HepG2 (cell line): ENCODE measurements around the gene ATP7B. TPM values are rescaled to one million over a fixed set of nuclear protein-coding genes. Genes with fewer than 3 reads are reported as not detected.

Experiments used
- ATM ChIP-seq: fragments of 450-650 bp; IDR thresholded peaks from 2 replicates; pipeline ENCODE4 v1.7.1; 2017; ENCODE audit warnings: mild to moderate bottlenecking, borderline replicate concordance
- CCDC6 ChIP-seq: sonication (generic); formaldehyde crosslinking; IDR thresholded peaks from 2 replicates; pipeline ENCODE4 v1.8.1; 2022; ENCODE audit warnings: mild to moderate bottlenecking, missing genetic modification reagents, moderate library complexity
- FOXJ3 ChIP-seq: sonication (generic); formaldehyde crosslinking; IDR thresholded peaks from 2 replicates; pipeline ENCODE4 v1.4.0; 2020; ENCODE audit warnings: missing genetic modification reagents, mild to moderate bottlenecking, borderline replicate concordance
- GATAD2A ChIP-seq: IDR thresholded peaks from 2 replicates; pipeline ENCODE4 v1.6.1; 2016
- HIVEP1 ChIP-seq: sonication (generic); formaldehyde crosslinking; IDR thresholded peaks from 2 replicates; pipeline ENCODE4 v1.4.0; 2020; ENCODE audit warnings: mild to moderate bottlenecking, missing genetic modification reagents
- KAT8 ChIP-seq: IDR thresholded peaks from 2 replicates; pipeline ENCODE4 v1.6.1; 2016; ENCODE audit warnings: missing genetic modification reagents, missing compliant biosample characterization
- KDM6A ChIP-seq: IDR thresholded peaks from 2 replicates; pipeline ENCODE4 v1.6.1; 2016; ENCODE audit warnings: low read depth
- NFKBIZ ChIP-seq: IDR thresholded peaks from 2 replicates; pipeline ENCODE4 v1.6.1; 2018; ENCODE audit warnings: missing genetic modification reagents, missing compliant biosample characterization
- PHF21A ChIP-seq: sonication (generic); formaldehyde crosslinking; IDR thresholded peaks from 2 replicates; pipeline ENCODE4 v1.5.0; 2020; ENCODE audit warnings: mild to moderate bottlenecking, missing genetic modification reagents
- POLR2A ChIP-seq, 2 experiments: IDR thresholded peaks; 2 replicates each; pipeline ENCODE4 v1.6.1; 2011; ENCODE audit warnings: low read depth in 2 of 2, low read length in 2 of 2, mild to moderate bottlenecking in 1 of 2, moderate library complexity in 1 of 2; ENCODE audit not compliant: insufficient read depth in 1 of 2
- POLR2G ChIP-seq: fragments of 200-400 bp; formaldehyde crosslinking; IDR thresholded peaks from 2 replicates; pipeline ENCODE4 v1.6.1; 2018; ENCODE audit warnings: mild to moderate bottlenecking, low read depth, low read length, moderate library complexity
- RARG ChIP-seq: sonication (generic); formaldehyde crosslinking; IDR thresholded peaks from 2 replicates; pipeline ENCODE4 v1.4.0; 2020; ENCODE audit warnings: low read depth, mild to moderate bottlenecking, missing genetic modification reagents
- SIX4 ChIP-seq: sonication (generic); formaldehyde crosslinking; IDR thresholded peaks from 2 replicates; pipeline ENCODE4 v1.4.0; 2020; ENCODE audit warnings: missing genetic modification reagents
- SOX13 ChIP-seq, 3 experiments: fragments of 450-650 bp in 1 of 3; sonication (generic) in 1 of 3; formaldehyde crosslinking in 1 of 3; IDR thresholded peaks in 2 of 3; conservative IDR thresholded peaks in 1 of 3; 2 replicates each; pipeline versions ENCODE4 v1.5.0 to v1.6.1; 2016 to 2020; ENCODE audit warnings: antibody characterized with exemption in 1 of 3, mild to moderate bottlenecking in 1 of 3, missing compliant biosample characterization in 1 of 3, missing genetic modification reagents in 1 of 3, moderate library complexity in 1 of 3
- SOX5 ChIP-seq: IDR thresholded peaks from 2 replicates; pipeline ENCODE4 v1.6.1; 2016; ENCODE audit warnings: borderline replicate concordance
- SP140L ChIP-seq: sonication (generic); formaldehyde crosslinking; IDR thresholded peaks from 2 replicates; pipeline ENCODE4 v1.4.0; 2020; ENCODE audit warnings: missing genetic modification reagents, borderline replicate concordance
- STAG1 ChIP-seq: sonication (generic); formaldehyde crosslinking; IDR thresholded peaks from 2 replicates; pipeline ENCODE4 v1.4.0; 2020; ENCODE audit warnings: missing genetic modification reagents
- TEAD2 ChIP-seq: sonication (generic); formaldehyde crosslinking; IDR thresholded peaks from 2 replicates; pipeline ENCODE4 v1.9.0; 2021; ENCODE audit warnings: missing genetic modification reagents
- ZNF263 ChIP-seq: sonication (generic); formaldehyde crosslinking; IDR thresholded peaks from 2 replicates; pipeline ENCODE4 v1.4.0; 2020; ENCODE audit warnings: missing genetic modification reagents
- ZNF343 ChIP-seq: sonication (generic); formaldehyde crosslinking; IDR thresholded peaks from 2 replicates; pipeline ENCODE4 v1.4.0; 2020; ENCODE audit warnings: mild to moderate bottlenecking, missing genetic modification reagents
- polyA plus RNA-seq, 8 experiments: library from polyadenylated mRNA; depleted of rRNA in 3 of 8; stranded (reverse) in 7 of 8; unstranded in 1 of 8; fragments of >200 nt; fragmentation: Illumina TruSeq in 4 of 8; extraction: Trizol in 4 of 8; gene quantifications; 2 replicates each; pipeline versions ENCODE4 v1.2.1 to v1.2.3, GENCODE V29; 2011 to 2016; ENCODE audit warnings: low read depth in 4 of 8, missing spikeins in 1 of 8, mixed read lengths in 1 of 8; ENCODE audit not compliant: insufficient read depth in 1 of 8
- total RNA-seq, 5 experiments: library from RNA; depleted of rRNA; stranded (reverse); fragments of >200 nt; fragmentation: Illumina TruSeq; extraction: Trizol; gene quantifications; 2 replicates each; pipeline ENCODE4 v1.2.3, GENCODE V29; 2016; ENCODE audit warnings: low read depth in 1 of 5
- TF ChIP-seq, protein P1 (sequence below): sonication (generic); formaldehyde crosslinking; IDR thresholded peaks from 2 replicates; pipeline ENCODE4 v1.4.0; 2020; ENCODE audit warnings: mild to moderate bottlenecking, missing genetic modification reagents, borderline replicate concordance
- TF ChIP-seq, protein P2 (sequence below): sonication (generic); formaldehyde crosslinking; IDR thresholded peaks from 2 replicates; pipeline ENCODE4 v1.4.0; 2020; ENCODE audit warnings: missing genetic modification reagents, borderline replicate concordance
- TF ChIP-seq, protein P3 (sequence below): IDR thresholded peaks from 2 replicates; pipeline ENCODE4 v1.6.1; 2016

The ATP7B gene
- total and polyA plus RNA-seq, 2 of the 13 experiments (the other 11 are each of a cell fraction or from before 2014, with no cell fraction given) = 31.8 to 57.4 TPM

DNA sequence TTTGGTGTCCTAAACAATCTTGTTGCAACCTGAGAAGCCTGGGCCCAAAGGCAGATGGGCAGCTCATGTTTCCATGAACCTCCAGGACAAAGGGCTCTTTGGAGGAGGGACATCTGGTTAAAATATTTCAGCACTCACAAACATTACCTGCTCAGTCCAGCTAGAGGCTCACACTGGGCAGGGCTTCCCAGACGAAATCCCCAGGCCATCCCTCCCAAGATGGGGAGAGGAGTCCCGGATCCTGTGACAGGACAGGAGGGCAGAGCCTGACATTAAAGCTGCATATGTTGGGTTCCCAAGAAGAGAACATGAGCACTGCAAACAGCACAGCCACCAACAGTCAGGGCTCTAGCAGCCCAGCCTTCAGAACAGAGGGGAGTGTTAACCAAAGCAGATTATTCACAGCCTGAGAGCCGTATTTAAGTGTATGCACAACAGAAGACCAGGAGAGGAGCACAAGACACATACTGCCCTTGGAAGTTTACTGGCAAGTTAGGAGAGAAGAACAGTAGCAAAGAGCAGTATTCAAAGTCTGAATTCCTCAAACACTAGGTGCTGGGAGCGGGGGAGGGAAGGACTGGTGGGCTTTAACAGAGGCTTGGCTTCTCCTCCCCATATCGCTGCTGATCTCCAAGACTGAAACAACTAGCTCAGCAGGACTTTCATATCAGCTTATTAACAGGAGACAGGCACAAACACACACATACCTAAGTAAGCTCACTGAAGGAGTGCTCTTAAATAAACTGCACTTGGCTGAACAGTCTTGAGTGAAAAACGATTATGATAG lies 12.3 kb downstream of the ATP7B start (continued):
- TF ChIP-seq, protein P1, sequence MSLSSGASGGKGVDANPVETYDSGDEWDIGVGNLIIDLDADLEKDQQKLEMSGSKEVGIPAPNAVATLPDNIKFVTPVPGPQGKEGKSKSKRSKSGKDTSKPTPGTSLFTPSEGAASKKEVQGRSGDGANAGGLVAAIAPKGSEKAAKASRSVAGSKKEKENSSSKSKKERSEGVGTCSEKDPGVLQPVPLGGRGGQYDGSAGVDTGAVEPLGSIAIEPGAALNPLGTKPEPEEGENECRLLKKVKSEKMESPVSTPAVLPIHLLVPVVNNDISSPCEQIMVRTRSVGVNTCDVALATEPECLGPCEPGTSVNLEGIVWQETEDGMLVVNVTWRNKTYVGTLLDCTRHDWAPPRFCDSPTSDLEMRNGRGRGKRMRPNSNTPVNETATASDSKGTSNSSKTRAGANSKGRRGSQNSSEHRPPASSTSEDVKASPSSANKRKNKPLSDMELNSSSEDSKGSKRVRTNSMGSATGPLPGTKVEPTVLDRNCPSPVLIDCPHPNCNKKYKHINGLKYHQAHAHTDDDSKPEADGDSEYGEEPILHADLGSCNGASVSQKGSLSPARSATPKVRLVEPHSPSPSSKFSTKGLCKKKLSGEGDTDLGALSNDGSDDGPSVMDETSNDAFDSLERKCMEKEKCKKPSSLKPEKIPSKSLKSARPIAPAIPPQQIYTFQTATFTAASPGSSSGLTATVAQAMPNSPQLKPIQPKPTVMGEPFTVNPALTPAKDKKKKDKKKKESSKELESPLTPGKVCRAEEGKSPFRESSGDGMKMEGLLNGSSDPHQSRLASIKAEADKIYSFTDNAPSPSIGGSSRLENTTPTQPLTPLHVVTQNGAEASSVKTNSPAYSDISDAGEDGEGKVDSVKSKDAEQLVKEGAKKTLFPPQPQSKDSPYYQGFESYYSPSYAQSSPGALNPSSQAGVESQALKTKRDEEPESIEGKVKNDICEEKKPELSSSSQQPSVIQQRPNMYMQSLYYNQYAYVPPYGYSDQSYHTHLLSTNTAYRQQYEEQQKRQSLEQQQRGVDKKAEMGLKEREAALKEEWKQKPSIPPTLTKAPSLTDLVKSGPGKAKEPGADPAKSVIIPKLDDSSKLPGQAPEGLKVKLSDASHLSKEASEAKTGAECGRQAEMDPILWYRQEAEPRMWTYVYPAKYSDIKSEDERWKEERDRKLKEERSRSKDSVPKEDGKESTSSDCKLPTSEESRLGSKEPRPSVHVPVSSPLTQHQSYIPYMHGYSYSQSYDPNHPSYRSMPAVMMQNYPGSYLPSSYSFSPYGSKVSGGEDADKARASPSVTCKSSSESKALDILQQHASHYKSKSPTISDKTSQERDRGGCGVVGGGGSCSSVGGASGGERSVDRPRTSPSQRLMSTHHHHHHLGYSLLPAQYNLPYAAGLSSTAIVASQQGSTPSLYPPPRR = 0 out of 2 replicates have a peak, but pooled peaks have one; percentile 6
- TF ChIP-seq ZNF343 (0 out of 2 replicates have a peak, but pooled peaks have one; percentile 26), ZNF263 (CRISPR knock-in tag) (peak; percentile 73), POLR2G (peak; percentile 50), SP140L (CRISPR knock-in tag) (no peak), SOX13 (IDR thresholded peaks at IDR 0.05) (no peak), SOX13 (CRISPR knock-in tag; conservative IDR thresholded peaks at IDR 0.05 in 1 of 2, IDR thresholded peaks at IDR 0.05 in 1 of 2) (peak in 1 of 2 experiments; percentile 53; a peak in 2 of 4 replicates), ATM (no peak), SOX5 (CRISPR knock-in tag) (peak; percentile 44; the same call in 1 of the 2 replicates), SIX4 (CRISPR knock-in tag) (peak; percentile 96), FOXJ3 (CRISPR knock-in tag) (no peak), NFKBIZ (CRISPR knock-in tag) (peak; percentile 43; the same call in 1 of the 2 replicates), CCDC6 (CRISPR knock-in tag) (peak; percentile 62; the same call in 1 of the 2 replicates), TEAD2 (CRISPR knock-in tag) (no peak), PHF21A (CRISPR knock-in tag) (peak; percentile 67), KDM6A (CRISPR knock-in tag) (0 out of 2 replicates have a peak, but pooled peaks have one; percentile 9), HIVEP1 (0 out of 2 replicates have a peak, but pooled peaks have one; percentile 31), KAT8 (CRISPR knock-in tag) (no peak), POLR2A (IDR thresholded peaks at IDR 0.05; ENCODE audit: insufficient read depth in 1 of 2, low read depth in 2 of 2, low read length in 2 of 2) (peak; percentile 59 to 72), RARG (CRISPR knock-in tag) (no peak), STAG1 (CRISPR knock-in tag) (no peak), GATAD2A (CRISPR knock-in tag) (peak; percentile 39; the same call in 1 of the 2 replicates)
- TF ChIP-seq, protein P2, sequence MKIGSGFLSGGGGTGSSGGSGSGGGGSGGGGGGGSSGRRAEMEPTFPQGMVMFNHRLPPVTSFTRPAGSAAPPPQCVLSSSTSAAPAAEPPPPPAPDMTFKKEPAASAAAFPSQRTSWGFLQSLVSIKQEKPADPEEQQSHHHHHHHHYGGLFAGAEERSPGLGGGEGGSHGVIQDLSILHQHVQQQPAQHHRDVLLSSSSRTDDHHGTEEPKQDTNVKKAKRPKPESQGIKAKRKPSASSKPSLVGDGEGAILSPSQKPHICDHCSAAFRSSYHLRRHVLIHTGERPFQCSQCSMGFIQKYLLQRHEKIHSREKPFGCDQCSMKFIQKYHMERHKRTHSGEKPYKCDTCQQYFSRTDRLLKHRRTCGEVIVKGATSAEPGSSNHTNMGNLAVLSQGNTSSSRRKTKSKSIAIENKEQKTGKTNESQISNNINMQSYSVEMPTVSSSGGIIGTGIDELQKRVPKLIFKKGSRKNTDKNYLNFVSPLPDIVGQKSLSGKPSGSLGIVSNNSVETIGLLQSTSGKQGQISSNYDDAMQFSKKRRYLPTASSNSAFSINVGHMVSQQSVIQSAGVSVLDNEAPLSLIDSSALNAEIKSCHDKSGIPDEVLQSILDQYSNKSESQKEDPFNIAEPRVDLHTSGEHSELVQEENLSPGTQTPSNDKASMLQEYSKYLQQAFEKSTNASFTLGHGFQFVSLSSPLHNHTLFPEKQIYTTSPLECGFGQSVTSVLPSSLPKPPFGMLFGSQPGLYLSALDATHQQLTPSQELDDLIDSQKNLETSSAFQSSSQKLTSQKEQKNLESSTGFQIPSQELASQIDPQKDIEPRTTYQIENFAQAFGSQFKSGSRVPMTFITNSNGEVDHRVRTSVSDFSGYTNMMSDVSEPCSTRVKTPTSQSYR = peak; percentile 60; the same call in 1 of the 2 replicates
- TF ChIP-seq, protein P3, sequence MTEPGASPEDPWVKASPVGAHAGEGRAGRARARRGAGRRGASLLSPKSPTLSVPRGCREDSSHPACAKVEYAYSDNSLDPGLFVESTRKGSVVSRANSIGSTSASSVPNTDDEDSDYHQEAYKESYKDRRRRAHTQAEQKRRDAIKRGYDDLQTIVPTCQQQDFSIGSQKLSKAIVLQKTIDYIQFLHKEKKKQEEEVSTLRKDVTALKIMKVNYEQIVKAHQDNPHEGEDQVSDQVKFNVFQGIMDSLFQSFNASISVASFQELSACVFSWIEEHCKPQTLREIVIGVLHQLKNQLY (CRISPR knock-in tag) = no peak; the same call in 1 of the 2 replicates
